SK-N-SH treated with all-trans-retinoic acid at 6 μM for 48 hours (cell line): ENCODE results near the gene DPP10.

Experiments used
- ATAC-seq: fragments of 200-7000 bp; cut with Tn5 transposase; 3 replicates; pipeline ENCODE4 v1.9.1; 2020; ENCODE audit warnings: mild to moderate bottlenecking, moderate library complexity
- ARNTL ChIP-seq: fragments of 450-650 bp; formaldehyde crosslinking; IDR thresholded peaks from 2 replicates; pipeline ENCODE4 v1.5.0; 2020; ENCODE audit warnings: low read depth, mild to moderate bottlenecking, moderate library complexity, borderline replicate concordance
- BACH2 ChIP-seq: fragments of 250-450 bp; sonication (Bioruptor Pico); IDR thresholded peaks from 2 replicates; pipeline ENCODE4 v1.9.0; 2021; ENCODE audit warnings: mild to moderate bottlenecking, borderline replicate concordance
- CSDC2 ChIP-seq: fragments of 250-450 bp; sonication (Bioruptor Pico); IDR thresholded peaks from 2 replicates; pipeline ENCODE4 v1.5.0; 2020; ENCODE audit warnings: mild to moderate bottlenecking, moderate library complexity
- ESRRG ChIP-seq: fragments of 250-450 bp; sonication (Bioruptor Pico); IDR thresholded peaks from 2 replicates; pipeline ENCODE4 v1.6.1; 2021; ENCODE audit warnings: mild to moderate bottlenecking
- GLIS3 ChIP-seq: fragments of 250-450 bp; sonication (Bioruptor Pico); IDR thresholded peaks from 2 replicates; pipeline ENCODE4 v1.5.0; 2020; ENCODE audit warnings: mild to moderate bottlenecking, moderate library complexity
- OSR1 ChIP-seq: fragments of 250-450 bp; sonication (Bioruptor Pico); IDR thresholded peaks from 2 replicates; pipeline ENCODE4 v1.8.0; 2022; ENCODE audit warnings: moderate library complexity, mild to moderate bottlenecking, inconsistent platforms
- PPARA ChIP-seq: fragments of 250-450 bp; sonication (Bioruptor Pico); IDR thresholded peaks from 2 replicates; pipeline ENCODE4 v1.5.0; 2020; ENCODE audit warnings: mild to moderate bottlenecking, borderline replicate concordance
- RARB ChIP-seq: fragments of 250-450 bp; sonication (Bioruptor Pico); IDR thresholded peaks from 2 replicates; pipeline ENCODE4 v1.8.0; 2021; ENCODE audit warnings: mild to moderate bottlenecking, moderate library complexity
- SNAI2 ChIP-seq: fragments of 250-450 bp; sonication (Bioruptor Pico); IDR thresholded peaks from 2 replicates; pipeline ENCODE4 v1.5.0; 2020; ENCODE audit warnings: mild to moderate bottlenecking, moderate library complexity
- TCF4 ChIP-seq: fragments of 250-450 bp; sonication (Bioruptor Pico); IDR thresholded peaks from 2 replicates; pipeline ENCODE4 v1.8.0; 2021; ENCODE audit warnings: mild to moderate bottlenecking, moderate library complexity, borderline replicate concordance
- ZC3H10 ChIP-seq: fragments of 250-450 bp; sonication (Bioruptor Pico); IDR thresholded peaks from 2 replicates; pipeline ENCODE4 v1.5.1; 2021; ENCODE audit warnings: mild to moderate bottlenecking, moderate library complexity
- ZFP3 ChIP-seq: fragments of 250-450 bp; sonication (Bioruptor Pico); IDR thresholded peaks from 2 replicates; pipeline ENCODE4 v1.5.0; 2020; ENCODE audit warnings: mild to moderate bottlenecking, moderate library complexity
- ZFP30 ChIP-seq: fragments of 450-650 bp; formaldehyde crosslinking; IDR thresholded peaks from 2 replicates; pipeline ENCODE4 v1.5.0; 2022; ENCODE audit warnings: mild to moderate bottlenecking, moderate library complexity
- ZNF565 ChIP-seq: fragments of 450-650 bp; formaldehyde crosslinking; conservative IDR thresholded peaks from 2 replicates; pipeline ENCODE4 v1.5.0; 2020; ENCODE audit warnings: low read depth, mild to moderate bottlenecking, moderate library complexity
- ZNF70 ChIP-seq: fragments of 450-650 bp; formaldehyde crosslinking; IDR thresholded peaks from 2 replicates; pipeline ENCODE4 v1.5.0; 2020; ENCODE audit warnings: mild to moderate bottlenecking, moderate library complexity
- ZNF8 ChIP-seq: fragments of 450-650 bp; formaldehyde crosslinking; IDR thresholded peaks from 2 replicates; pipeline ENCODE4 v1.5.0; 2020; ENCODE audit warnings: mild to moderate bottlenecking, moderate library complexity
- TF ChIP-seq, protein P1 (sequence below): fragments of 250-450 bp; sonication (Bioruptor Pico); IDR thresholded peaks from 2 replicates; pipeline ENCODE4 v1.5.1; 2020; ENCODE audit warnings: low read depth, mild to moderate bottlenecking, moderate library complexity
- TF ChIP-seq, protein P2 (sequence below): fragments of 250-450 bp; sonication (Bioruptor Pico); IDR thresholded peaks from 2 replicates; pipeline ENCODE4 v1.8.0; 2021; ENCODE audit warnings: low read depth, mild to moderate bottlenecking, moderate library complexity, borderline replicate concordance
- TF ChIP-seq, protein P3 (sequence below): fragments of 250-450 bp; sonication (Bioruptor Pico); IDR thresholded peaks from 2 replicates; pipeline ENCODE4 v1.5.1; 2021; ENCODE audit warnings: mild to moderate bottlenecking, moderate library complexity
- TF ChIP-seq, protein P4 (sequence below): fragments of 250-450 bp; sonication (Bioruptor Pico); IDR thresholded peaks from 2 replicates; pipeline ENCODE4 v1.5.0; 2020; ENCODE audit warnings: mild to moderate bottlenecking, moderate library complexity
- TF ChIP-seq, protein P5 (sequence below): fragments of 250-450 bp; sonication (Bioruptor Pico); IDR thresholded peaks from 2 replicates; pipeline ENCODE4 v1.8.0; 2020; ENCODE audit warnings: mild to moderate bottlenecking, moderate library complexity, borderline replicate concordance

The DPP10 gene

DNA sequence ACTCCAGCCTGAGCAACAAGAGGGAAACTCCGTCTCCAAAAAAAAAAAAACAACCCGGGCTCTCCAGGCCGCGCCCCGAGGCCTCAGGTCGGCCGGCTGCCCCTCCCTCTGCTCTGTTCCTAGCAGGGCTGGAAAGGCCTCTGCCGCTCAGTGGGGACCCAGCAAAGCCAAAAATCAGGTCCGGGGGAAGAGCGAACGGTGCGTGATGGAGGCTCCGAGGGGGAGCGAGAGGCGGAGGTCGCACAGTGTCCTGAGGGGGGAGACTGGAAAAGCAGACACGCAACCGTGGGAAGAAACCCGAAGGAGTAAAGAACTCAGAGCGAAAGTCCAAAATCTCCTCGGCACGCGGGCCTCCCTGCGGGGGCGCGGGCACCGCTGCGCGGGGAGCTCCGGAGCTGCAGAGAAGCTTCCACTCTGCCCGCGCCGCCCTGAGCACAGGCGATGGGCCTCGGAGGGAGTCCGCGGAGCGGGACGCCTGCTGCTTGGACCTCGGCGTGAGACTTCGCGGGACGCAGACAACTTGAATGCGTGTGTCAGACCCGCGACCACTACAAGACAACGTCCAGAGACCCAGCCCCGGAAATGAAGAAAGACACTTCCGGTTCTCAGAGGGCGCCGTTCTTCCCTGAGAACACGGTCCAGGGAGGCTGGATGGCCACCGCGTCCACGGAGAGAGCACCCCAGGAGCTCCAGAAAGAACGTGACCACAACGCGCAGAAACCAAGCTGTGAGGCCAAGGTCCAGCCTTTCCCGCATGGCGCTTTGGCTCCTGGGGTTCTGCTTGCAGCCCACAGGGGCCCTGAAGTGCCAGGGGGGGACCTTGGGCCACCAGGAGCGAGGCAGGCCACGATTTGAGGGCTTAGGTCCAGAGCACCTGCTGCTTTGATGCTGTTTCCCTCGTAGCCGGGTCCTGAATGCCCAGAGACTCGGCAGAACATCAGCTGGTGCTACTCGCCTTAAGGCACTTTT lies 219.8 kb downstream of the DPP10 start:
- no peak for ATAC-seq
- TF ChIP-seq, protein P1, sequence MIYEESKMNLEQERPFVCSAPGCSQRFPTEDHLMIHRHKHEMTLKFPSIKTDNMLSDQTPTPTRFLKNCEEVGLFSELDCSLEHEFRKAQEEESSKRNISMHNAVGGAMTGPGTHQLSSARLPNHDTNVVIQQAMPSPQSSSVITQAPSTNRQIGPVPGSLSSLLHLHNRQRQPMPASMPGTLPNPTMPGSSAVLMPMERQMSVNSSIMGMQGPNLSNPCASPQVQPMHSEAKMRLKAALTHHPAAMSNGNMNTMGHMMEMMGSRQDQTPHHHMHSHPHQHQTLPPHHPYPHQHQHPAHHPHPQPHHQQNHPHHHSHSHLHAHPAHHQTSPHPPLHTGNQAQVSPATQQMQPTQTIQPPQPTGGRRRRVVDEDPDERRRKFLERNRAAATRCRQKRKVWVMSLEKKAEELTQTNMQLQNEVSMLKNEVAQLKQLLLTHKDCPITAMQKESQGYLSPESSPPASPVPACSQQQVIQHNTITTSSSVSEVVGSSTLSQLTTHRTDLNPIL, result no peak
- TF ChIP-seq ZFP30 (CRISPR knock-in tag), result no peak
- TF ChIP-seq, protein P2, sequence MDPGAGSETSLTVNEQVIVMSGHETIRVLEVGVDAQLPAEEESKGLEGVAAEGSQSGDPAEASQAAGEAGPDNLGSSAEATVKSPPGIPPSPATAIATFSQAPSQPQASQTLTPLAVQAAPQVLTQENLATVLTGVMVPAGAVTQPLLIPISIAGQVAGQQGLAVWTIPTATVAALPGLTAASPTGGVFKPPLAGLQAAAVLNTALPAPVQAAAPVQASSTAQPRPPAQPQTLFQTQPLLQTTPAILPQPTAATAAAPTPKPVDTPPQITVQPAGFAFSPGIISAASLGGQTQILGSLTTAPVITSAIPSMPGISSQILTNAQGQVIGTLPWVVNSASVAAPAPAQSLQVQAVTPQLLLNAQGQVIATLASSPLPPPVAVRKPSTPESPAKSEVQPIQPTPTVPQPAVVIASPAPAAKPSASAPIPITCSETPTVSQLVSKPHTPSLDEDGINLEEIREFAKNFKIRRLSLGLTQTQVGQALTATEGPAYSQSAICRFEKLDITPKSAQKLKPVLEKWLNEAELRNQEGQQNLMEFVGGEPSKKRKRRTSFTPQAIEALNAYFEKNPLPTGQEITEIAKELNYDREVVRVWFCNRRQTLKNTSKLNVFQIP (CRISPR knock-in tag), result no peak
- no peak for TF ChIP-seq CSDC2
- TF ChIP-seq ZNF8 (CRISPR knock-in tag), result no peak
- TF ChIP-seq ZC3H10 (CRISPR knock-in tag), result no peak
- TF ChIP-seq ZFP3 (CRISPR knock-in tag), result no peak
- no peak for TF ChIP-seq ESRRG (CRISPR knock-in tag)
- no peak for TF ChIP-seq PPARA (CRISPR knock-in tag)
- TF ChIP-seq BACH2, result no peak
- no peak for TF ChIP-seq GLIS3 (CRISPR knock-in tag)
- no peak for TF ChIP-seq OSR1 (CRISPR knock-in tag)
- TF ChIP-seq ZNF565 (CRISPR knock-in tag), result no peak
- TF ChIP-seq SNAI2, result no peak

DNA sequence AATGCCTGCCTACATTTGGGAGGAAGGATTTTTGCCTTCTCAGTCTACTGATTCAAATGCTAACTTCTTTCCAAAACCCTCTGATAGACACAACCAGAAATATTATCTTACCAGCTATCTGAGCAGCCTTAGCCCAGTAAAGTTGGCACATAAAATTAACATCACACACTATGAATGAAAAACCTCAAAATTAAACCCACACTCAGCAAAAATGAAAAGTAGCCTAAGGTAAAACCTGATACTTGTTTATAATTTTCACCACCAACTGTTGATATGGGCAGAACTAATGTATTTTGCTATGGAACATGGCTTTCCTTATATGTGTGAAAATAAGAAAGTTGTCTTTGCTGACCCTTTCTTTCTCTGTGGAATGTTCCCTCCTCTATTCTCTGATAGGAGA lies 226.0 kb downstream of the DPP10 start:
- ATAC-seq, result no peak
- TF ChIP-seq, protein P3, sequence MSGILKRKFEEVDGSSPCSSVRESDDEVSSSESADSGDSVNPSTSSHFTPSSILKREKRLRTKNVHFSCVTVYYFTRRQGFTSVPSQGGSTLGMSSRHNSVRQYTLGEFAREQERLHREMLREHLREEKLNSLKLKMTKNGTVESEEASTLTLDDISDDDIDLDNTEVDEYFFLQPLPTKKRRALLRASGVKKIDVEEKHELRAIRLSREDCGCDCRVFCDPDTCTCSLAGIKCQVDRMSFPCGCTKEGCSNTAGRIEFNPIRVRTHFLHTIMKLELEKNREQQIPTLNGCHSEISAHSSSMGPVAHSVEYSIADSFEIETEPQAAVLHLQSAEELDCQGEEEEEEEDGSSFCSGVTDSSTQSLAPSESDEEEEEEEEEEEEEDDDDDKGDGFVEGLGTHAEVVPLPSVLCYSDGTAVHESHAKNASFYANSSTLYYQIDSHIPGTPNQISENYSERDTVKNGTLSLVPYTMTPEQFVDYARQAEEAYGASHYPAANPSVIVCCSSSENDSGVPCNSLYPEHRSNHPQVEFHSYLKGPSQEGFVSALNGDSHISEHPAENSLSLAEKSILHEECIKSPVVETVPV (CRISPR knock-in tag), result no peak
- TF ChIP-seq BACH2, result no peak
- TF ChIP-seq ZFP3 (CRISPR knock-in tag), result no peak
- no peak for TF ChIP-seq ZNF8 (CRISPR knock-in tag)
- no peak for TF ChIP-seq CSDC2
- no peak for TF ChIP-seq ZC3H10 (CRISPR knock-in tag)
- TF ChIP-seq, protein P2 (CRISPR knock-in tag), result no peak
- TF ChIP-seq, all 23 proteins: peak for 0

DNA sequence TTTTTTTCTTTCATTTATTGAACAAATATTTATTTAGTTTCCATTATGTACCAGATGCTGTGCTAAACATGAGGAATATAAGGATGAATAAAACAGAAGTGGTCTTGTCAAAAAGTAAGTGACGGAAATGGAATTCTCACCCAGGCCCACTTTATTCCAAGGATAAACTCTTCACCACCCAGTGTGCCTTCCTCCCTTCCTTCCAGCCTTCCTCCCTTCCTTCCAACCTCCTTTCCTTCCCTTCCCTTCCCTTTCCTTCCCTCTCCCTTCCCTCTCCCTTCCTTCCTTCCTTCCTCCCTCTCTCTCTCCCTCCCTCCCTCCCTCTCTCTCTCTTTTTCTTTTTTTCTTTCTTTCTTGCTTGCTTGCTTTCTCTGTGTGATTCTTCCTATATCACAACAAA lies 240.8 kb downstream of the DPP10 start:
- no peak for ATAC-seq
- TF ChIP-seq ARNTL, result no peak
- TF ChIP-seq, protein P4, sequence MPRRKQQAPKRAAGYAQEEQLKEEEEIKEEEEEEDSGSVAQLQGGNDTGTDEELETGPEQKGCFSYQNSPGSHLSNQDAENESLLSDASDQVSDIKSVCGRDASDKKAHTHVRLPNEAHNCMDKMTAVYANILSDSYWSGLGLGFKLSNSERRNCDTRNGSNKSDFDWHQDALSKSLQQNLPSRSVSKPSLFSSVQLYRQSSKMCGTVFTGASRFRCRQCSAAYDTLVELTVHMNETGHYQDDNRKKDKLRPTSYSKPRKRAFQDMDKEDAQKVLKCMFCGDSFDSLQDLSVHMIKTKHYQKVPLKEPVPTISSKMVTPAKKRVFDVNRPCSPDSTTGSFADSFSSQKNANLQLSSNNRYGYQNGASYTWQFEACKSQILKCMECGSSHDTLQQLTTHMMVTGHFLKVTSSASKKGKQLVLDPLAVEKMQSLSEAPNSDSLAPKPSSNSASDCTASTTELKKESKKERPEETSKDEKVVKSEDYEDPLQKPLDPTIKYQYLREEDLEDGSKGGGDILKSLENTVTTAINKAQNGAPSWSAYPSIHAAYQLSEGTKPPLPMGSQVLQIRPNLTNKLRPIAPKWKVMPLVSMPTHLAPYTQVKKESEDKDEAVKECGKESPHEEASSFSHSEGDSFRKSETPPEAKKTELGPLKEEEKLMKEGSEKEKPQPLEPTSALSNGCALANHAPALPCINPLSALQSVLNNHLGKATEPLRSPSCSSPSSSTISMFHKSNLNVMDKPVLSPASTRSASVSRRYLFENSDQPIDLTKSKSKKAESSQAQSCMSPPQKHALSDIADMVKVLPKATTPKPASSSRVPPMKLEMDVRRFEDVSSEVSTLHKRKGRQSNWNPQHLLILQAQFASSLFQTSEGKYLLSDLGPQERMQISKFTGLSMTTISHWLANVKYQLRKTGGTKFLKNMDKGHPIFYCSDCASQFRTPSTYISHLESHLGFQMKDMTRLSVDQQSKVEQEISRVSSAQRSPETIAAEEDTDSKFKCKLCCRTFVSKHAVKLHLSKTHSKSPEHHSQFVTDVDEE (CRISPR knock-in tag), result no peak
- TF ChIP-seq, protein P2 (CRISPR knock-in tag), result no peak
- no peak for TF ChIP-seq ZNF70
- TF ChIP-seq ZFP3 (CRISPR knock-in tag), result no peak
- no peak for TF ChIP-seq GLIS3 (CRISPR knock-in tag)
- TF ChIP-seq OSR1 (CRISPR knock-in tag), result no peak
- TF ChIP-seq, protein P3 (CRISPR knock-in tag), result no peak
- TF ChIP-seq, protein P5, sequence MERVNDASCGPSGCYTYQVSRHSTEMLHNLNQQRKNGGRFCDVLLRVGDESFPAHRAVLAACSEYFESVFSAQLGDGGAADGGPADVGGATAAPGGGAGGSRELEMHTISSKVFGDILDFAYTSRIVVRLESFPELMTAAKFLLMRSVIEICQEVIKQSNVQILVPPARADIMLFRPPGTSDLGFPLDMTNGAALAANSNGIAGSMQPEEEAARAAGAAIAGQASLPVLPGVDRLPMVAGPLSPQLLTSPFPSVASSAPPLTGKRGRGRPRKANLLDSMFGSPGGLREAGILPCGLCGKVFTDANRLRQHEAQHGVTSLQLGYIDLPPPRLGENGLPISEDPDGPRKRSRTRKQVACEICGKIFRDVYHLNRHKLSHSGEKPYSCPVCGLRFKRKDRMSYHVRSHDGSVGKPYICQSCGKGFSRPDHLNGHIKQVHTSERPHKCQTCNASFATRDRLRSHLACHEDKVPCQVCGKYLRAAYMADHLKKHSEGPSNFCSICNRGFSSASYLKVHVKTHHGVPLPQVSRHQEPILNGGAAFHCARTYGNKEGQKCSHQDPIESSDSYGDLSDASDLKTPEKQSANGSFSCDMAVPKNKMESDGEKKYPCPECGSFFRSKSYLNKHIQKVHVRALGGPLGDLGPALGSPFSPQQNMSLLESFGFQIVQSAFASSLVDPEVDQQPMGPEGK (CRISPR knock-in tag), result no peak
- no peak for TF ChIP-seq ZFP30 (CRISPR knock-in tag)
- no peak for TF ChIP-seq ZC3H10 (CRISPR knock-in tag)
- no peak for TF ChIP-seq BACH2
- TF ChIP-seq TCF4 (CRISPR knock-in tag), result no peak
- no peak for TF ChIP-seq CSDC2
- TF ChIP-seq RARB (CRISPR knock-in tag), result no peak
- no peak for TF ChIP-seq ESRRG (CRISPR knock-in tag)
- no peak for TF ChIP-seq SNAI2
- TF ChIP-seq ZNF565 (CRISPR knock-in tag), result no peak
